ENCODE data around the gene AKIRIN2. TPM values are rescaled to one million over a fixed set of nuclear protein-coding genes. Genes with fewer than 3 reads are reported as not detected.
A peak's percentile ranks its signal among the peaks of the same experiment; 100 is the strongest.

AKIRIN2 gene
- total RNA-seq, 1 experiment from 2014 or later, result 48.1 TPM

- H3K27ac Mint-ChIP-seq (ENCODE audit: low read depth, unreplicated experiment), result no peak overlapping the region
- no peak overlapping the region for H3K4me3 Mint-ChIP-seq (ENCODE audit: unreplicated experiment)
- CTCF ChIA-PET, result interaction anchor here (0.6 kb wide), 3 partner anchors 38 to 1601 kb away, joined by 3 read pairs; no protein-coding TSS in a partner anchor
- intact Hi-C loops (cut with micrococcal nuclease), result no loop called here
- H3K27me3 Mint-ChIP-seq (ENCODE audit: insufficient read depth, unreplicated experiment), result no peaks in the 10 kb centered on the region
- no peaks in the 10 kb centered on the region for H3K9me3 Mint-ChIP-seq (ENCODE audit: unreplicated experiment)
- POLR2A ChIA-PET, result interaction anchor here (0.7 to 2.0 kb wide), 6 partner anchors 10 to 97 kb away, joined by 3 to 5 read pairs (median 3); partner anchors contain the start of genes ORC3 and RARS2
- no TSS peak for BruUV-seq (replicated peaks)
- H3K36me3 Mint-ChIP-seq (ENCODE audit: insufficient read depth, unreplicated experiment), result peaks cover 19% of the 10 kb centered on the region
- H3K4me1 Mint-ChIP-seq (ENCODE audit: insufficient read depth, unreplicated experiment), result peaks cover 10% of the 10 kb centered on the region
- no peak for TF ChIP-seq CTCF (IDR thresholded peaks at IDR 0.05; ENCODE audit: unreplicated experiment)
- no peak for DNase-seq (ENCODE audit: unreplicated experiment)
Measured at GRCh38 chr6:87684895-87685654, 17.0 kb downstream of the AKIRIN2 start.

- H3K4me1 Mint-ChIP-seq (ENCODE audit: insufficient read depth, unreplicated experiment), result peaks cover 10% of the 10 kb centered on the region
- ChIA-PET POLR2A (interaction anchor here (0.8 to 2.0 kb wide), 3 partner anchors 10 to 95 kb away, joined by 3 to 5 read pairs (median 3); no protein-coding TSS in a partner anchor), CTCF (no interaction called here)
- no peaks in the 10 kb centered on the region for H3K27me3 Mint-ChIP-seq (ENCODE audit: insufficient read depth, unreplicated experiment)
- intact Hi-C loops (cut with micrococcal nuclease), result no loop called here
- TF ChIP-seq CTCF (IDR thresholded peaks at IDR 0.05; ENCODE audit: unreplicated experiment), result no peak
- peaks cover 29% of the 10 kb centered on the region for H3K36me3 Mint-ChIP-seq (ENCODE audit: insufficient read depth, unreplicated experiment)
- H3K27ac Mint-ChIP-seq (ENCODE audit: low read depth, unreplicated experiment), result no peak overlapping the region
- no peak for DNase-seq (ENCODE audit: unreplicated experiment)
- no TSS peak for BruUV-seq (replicated peaks)
- H3K4me3 Mint-ChIP-seq (ENCODE audit: unreplicated experiment), result no peak overlapping the region
- no peaks in the 10 kb centered on the region for H3K9me3 Mint-ChIP-seq (ENCODE audit: unreplicated experiment)
Measured at GRCh38 chr6:87683890-87684289, 18.1 kb downstream of the AKIRIN2 start.

GRCh38 chr6:87682310-87682709 is 19.7 kb downstream of the AKIRIN2 start:
- no peak for DNase-seq (ENCODE audit: unreplicated experiment)
- no peak overlapping the region for H3K4me3 Mint-ChIP-seq (ENCODE audit: unreplicated experiment)
- intact Hi-C loops (cut with micrococcal nuclease), result no loop called here
- H3K9me3 Mint-ChIP-seq (ENCODE audit: unreplicated experiment), result no peaks in the 10 kb centered on the region
- peaks cover 10% of the 10 kb centered on the region for H3K4me1 Mint-ChIP-seq (ENCODE audit: insufficient read depth, unreplicated experiment)
- no peak for TF ChIP-seq CTCF (IDR thresholded peaks at IDR 0.05; ENCODE audit: unreplicated experiment)
- H3K36me3 Mint-ChIP-seq (ENCODE audit: insufficient read depth, unreplicated experiment), result peaks cover 45% of the 10 kb centered on the region
- CTCF ChIA-PET, result interaction anchor here (1.6 kb wide), 1 partner anchor 810 kb away, joined by 3 read pairs; no protein-coding TSS in a partner anchor
- H3K27me3 Mint-ChIP-seq (ENCODE audit: insufficient read depth, unreplicated experiment), result no peaks in the 10 kb centered on the region
- H3K27ac Mint-ChIP-seq (ENCODE audit: low read depth, unreplicated experiment), result no peak overlapping the region
- BruUV-seq (replicated peaks), result no TSS peak
- POLR2A ChIA-PET, result interaction anchor here (0.7 to 2.0 kb wide), 8 partner anchors 10 to 83 kb away, joined by 3 to 7 read pairs (median 3); partner anchors contain the start of gene AKIRIN2

GRCh38 chr6:87675004-87675681 is 26.9 kb downstream of the AKIRIN2 start:
- Mint-ChIP-seq H3K27ac (ENCODE audit: low read depth, unreplicated experiment) (no peak overlapping the region), H3K9me3 (ENCODE audit: unreplicated experiment) (no peaks in the 10 kb centered on the region), H3K36me3 (ENCODE audit: insufficient read depth, unreplicated experiment) (peaks cover 94% of the 10 kb centered on the region), H3K4me3 (ENCODE audit: unreplicated experiment) (no peak overlapping the region), H3K4me1 (ENCODE audit: insufficient read depth, unreplicated experiment) (peaks cover 9% of the 10 kb centered on the region), H3K27me3 (ENCODE audit: insufficient read depth, unreplicated experiment) (no peaks in the 10 kb centered on the region)
- no peak for DNase-seq (ENCODE audit: unreplicated experiment)
- intact Hi-C loops (cut with micrococcal nuclease), result no loop called here
- ChIA-PET POLR2A (interaction anchor here (1.1 kb wide), 1 partner anchor 1193 kb away, joined by 3 read pairs; no protein-coding TSS in a partner anchor), CTCF (no interaction called here)
- no peak for TF ChIP-seq CTCF (IDR thresholded peaks at IDR 0.05; ENCODE audit: unreplicated experiment)
- TSS peak; percentile 37 for BruUV-seq (replicated peaks)

Data from MCF 10A (cell line).